ENCODE measurements around the gene PFN3. TPM values are rescaled to one million over a fixed set of nuclear protein-coding genes. Genes with fewer than 3 reads are reported as not detected.

PFN3 gene
- total and polyA plus RNA-seq, 2 of the 13 experiments (the other 11 are each of a cell fraction or from before 2014, with no cell fraction given), result not detected

- TF ChIP-seq, protein P1, sequence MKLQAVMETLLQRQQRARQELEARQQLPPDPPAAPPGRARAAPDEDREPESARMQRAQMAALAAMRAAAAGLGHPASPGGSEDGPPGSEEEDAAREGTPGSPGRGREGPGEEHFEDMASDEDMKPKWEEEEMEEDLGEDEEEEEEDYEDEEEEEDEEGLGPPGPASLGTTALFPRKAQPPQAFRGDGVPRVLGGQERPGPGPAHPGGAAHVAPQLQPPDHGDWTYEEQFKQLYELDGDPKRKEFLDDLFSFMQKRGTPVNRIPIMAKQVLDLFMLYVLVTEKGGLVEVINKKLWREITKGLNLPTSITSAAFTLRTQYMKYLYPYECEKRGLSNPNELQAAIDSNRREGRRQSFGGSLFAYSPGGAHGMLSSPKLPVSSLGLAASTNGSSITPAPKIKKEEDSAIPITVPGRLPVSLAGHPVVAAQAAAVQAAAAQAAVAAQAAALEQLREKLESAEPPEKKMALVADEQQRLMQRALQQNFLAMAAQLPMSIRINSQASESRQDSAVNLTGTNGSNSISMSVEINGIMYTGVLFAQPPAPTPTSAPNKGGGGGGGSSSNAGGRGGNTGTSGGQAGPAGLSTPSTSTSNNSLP (IDR thresholded peaks at IDR 0.05; ENCODE audit: low read depth, low read length), result 0 out of 2 replicates have a peak, but pooled peaks have one; percentile 10
- TF ChIP-seq ZNF24 (IDR thresholded peaks at IDR 0.05) (0 out of 2 replicates have a peak, but pooled peaks have one; percentile 14), CBFB (CRISPR knock-in tag; IDR thresholded peaks at IDR 0.05) (peak; percentile 44), ZBTB43 (CRISPR knock-in tag; conservative IDR thresholded peaks at IDR 0.05) (no peak), NKX3-1 (CRISPR knock-in tag; IDR thresholded peaks at IDR 0.05) (peak; percentile 44; the same call in 1 of the 2 replicates), PRPF4 (IDR thresholded peaks at IDR 0.05; ENCODE audit: low read depth, low read length, poor library complexity, severe bottlenecking) (peak; percentile 87), DNMT1 (CRISPR knock-in tag; IDR thresholded peaks at IDR 0.05) (no peak), CENPT (CRISPR knock-in tag; IDR thresholded peaks at IDR 0.05; ENCODE audit: low read depth) (no peak), MXD4 (CRISPR knock-in tag; IDR thresholded peaks at IDR 0.05) (0 out of 2 replicates have a peak, but pooled peaks have one; percentile 34), KLF13 (CRISPR knock-in tag; IDR thresholded peaks at IDR 0.05) (no peak), ZNF670 (CRISPR knock-in tag; IDR thresholded peaks at IDR 0.05; ENCODE audit: borderline replicate concordance) (no peak), RXRA (CRISPR knock-in tag; IDR thresholded peaks at IDR 0.05) (no peak), HNRNPUL1 (IDR thresholded peaks at IDR 0.05; ENCODE audit: low read depth, low read length) (no peak)
- TF ChIP-seq, protein P2, sequence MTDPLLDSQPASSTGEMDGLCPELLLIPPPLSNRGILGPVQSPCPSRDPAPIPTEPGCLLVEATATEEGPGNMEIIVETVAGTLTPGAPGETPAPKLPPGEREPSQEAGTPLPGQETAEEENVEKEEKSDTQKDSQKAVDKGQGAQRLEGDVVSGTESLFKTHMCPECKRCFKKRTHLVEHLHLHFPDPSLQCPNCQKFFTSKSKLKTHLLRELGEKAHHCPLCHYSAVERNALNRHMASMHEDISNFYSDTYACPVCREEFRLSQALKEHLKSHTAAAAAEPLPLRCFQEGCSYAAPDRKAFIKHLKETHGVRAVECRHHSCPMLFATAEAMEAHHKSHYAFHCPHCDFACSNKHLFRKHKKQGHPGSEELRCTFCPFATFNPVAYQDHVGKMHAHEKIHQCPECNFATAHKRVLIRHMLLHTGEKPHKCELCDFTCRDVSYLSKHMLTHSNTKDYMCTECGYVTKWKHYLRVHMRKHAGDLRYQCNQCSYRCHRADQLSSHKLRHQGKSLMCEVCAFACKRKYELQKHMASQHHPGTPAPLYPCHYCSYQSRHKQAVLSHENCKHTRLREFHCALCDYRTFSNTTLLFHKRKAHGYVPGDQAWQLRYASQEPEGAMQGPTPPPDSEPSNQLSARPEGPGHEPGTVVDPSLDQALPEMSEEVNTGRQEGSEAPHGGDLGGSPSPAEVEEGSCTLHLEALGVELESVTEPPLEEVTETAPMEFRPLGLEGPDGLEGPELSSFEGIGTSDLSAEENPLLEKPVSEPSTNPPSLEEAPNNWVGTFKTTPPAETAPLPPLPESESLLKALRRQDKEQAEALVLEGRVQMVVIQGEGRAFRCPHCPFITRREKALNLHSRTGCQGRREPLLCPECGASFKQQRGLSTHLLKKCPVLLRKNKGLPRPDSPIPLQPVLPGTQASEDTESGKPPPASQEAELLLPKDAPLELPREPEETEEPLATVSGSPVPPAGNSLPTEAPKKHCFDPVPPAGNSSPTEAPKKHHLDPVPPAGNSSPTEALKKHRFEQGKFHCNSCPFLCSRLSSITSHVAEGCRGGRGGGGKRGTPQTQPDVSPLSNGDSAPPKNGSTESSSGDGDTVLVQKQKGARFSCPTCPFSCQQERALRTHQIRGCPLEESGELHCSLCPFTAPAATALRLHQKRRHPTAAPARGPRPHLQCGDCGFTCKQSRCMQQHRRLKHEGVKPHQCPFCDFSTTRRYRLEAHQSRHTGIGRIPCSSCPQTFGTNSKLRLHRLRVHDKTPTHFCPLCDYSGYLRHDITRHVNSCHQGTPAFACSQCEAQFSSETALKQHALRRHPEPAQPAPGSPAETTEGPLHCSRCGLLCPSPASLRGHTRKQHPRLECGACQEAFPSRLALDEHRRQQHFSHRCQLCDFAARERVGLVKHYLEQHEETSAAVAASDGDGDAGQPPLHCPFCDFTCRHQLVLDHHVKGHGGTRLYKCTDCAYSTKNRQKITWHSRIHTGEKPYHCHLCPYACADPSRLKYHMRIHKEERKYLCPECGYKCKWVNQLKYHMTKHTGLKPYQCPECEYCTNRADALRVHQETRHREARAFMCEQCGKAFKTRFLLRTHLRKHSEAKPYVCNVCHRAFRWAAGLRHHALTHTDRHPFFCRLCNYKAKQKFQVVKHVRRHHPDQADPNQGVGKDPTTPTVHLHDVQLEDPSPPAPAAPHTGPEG (CRISPR knock-in tag; IDR thresholded peaks at IDR 0.05), result peak; percentile 75; the same call in 1 of the 2 replicates
- TF ChIP-seq, protein P3, sequence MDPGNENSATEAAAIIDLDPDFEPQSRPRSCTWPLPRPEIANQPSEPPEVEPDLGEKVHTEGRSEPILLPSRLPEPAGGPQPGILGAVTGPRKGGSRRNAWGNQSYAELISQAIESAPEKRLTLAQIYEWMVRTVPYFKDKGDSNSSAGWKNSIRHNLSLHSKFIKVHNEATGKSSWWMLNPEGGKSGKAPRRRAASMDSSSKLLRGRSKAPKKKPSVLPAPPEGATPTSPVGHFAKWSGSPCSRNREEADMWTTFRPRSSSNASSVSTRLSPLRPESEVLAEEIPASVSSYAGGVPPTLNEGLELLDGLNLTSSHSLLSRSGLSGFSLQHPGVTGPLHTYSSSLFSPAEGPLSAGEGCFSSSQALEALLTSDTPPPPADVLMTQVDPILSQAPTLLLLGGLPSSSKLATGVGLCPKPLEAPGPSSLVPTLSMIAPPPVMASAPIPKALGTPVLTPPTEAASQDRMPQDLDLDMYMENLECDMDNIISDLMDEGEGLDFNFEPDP (CRISPR knock-in tag; conservative IDR thresholded peaks at IDR 0.05), result no peak
These were observed 48.8 kb downstream of the PFN3 start, which contains the start of gene LMAN2 (continued) for GRCh38 chr5:177351392-177352329.

All from HepG2 (cell line).